SU-DHL-6 (cell line): ENCODE measurements around the gene BEST3.

Experiments
- H2AFZ ChIP-seq: fragments of 200-600 bp; sonication (generic); 2 replicates; pipeline ENCODE4 v1.6.1; 2014; ENCODE audit warnings: low read depth, mild to moderate bottlenecking, moderate library complexity, mixed read lengths, antibody characterized with exemption, low read length; ENCODE audit not compliant: severe bottlenecking
- H3F3A ChIP-seq: fragments of 200-600 bp; shearing (Covaris generic); 2 replicates; pipeline ENCODE4 v1.6.0; 2016; ENCODE audit warnings: antibody characterized with exemption, mild to moderate bottlenecking; ENCODE audit not compliant: insufficient read depth
- H3K27ac ChIP-seq: fragments of 200-600 bp; sonication (generic); 2 replicates; pipeline ENCODE4 v1.5.1; 2016; ENCODE audit warnings: low read depth, mild to moderate bottlenecking, low read length, moderate library complexity, mixed read lengths
- H3K27me3 ChIP-seq: fragments of 200-600 bp; sonication (generic), shearing (Covaris generic); 2 replicates; pipeline ENCODE4 v1.6.0; 2014; ENCODE audit warnings: mild to moderate bottlenecking, low read length
- H3K36me3 ChIP-seq: fragments of 200-600 bp; sonication (generic); 2 replicates; pipeline ENCODE4 v1.6.1; 2014; ENCODE audit warnings: mild to moderate bottlenecking, low read length, mixed read lengths
- H3K4me2 ChIP-seq: fragments of 300-600, 200-600 bp; shearing (Covaris generic), sonication (generic); 2 replicates; pipeline ENCODE4 v1.6.0; 2014; ENCODE audit warnings: low read length, low read depth, mild to moderate bottlenecking; ENCODE audit not compliant: poor library complexity, severe bottlenecking
- H3K4me3 ChIP-seq: fragments of 200-600 bp; sonication (generic); 2 replicates; pipeline ENCODE4 v1.5.1; 2014; ENCODE audit warnings: antibody characterized with exemption, low read length, mild to moderate bottlenecking, mixed read lengths; ENCODE audit not compliant: insufficient read depth, poor library complexity, severe bottlenecking
- H3K79me2 ChIP-seq: fragments of 200-600 bp; sonication (generic); 2 replicates; pipeline ENCODE4 v1.6.1; 2014; ENCODE audit warnings: mild to moderate bottlenecking, low read length, moderate library complexity; ENCODE audit not compliant: insufficient read depth
- H3K9ac ChIP-seq: fragments of 200-600 bp; sonication (generic); 2 replicates; pipeline ENCODE4 v1.7.0; 2014; ENCODE audit warnings: mild to moderate bottlenecking, low read length
- H3K9me2 ChIP-seq: fragments of 200-600 bp; sonication (generic); replicated peaks from 2 replicates; pipeline ENCODE4 v1.6.1; 2014; ENCODE audit warnings: low read length; ENCODE audit not compliant: insufficient read depth
- H3K9me3 ChIP-seq: fragments of 200-600 bp; sonication (generic); 2 replicates; pipeline ENCODE4 v1.6.1; 2014; ENCODE audit warnings: low read length, mixed read lengths; ENCODE audit not compliant: insufficient read depth
- H4K20me1 ChIP-seq: fragments of 200-600 bp; sonication (generic); 2 replicates; pipeline ENCODE4 v1.6.1; 2014; ENCODE audit warnings: low read depth, mild to moderate bottlenecking, antibody characterized with exemption, low read length, moderate library complexity, mixed read lengths
- EZH2phosphoT487 ChIP-seq: fragments of 200-600 bp; sonication (generic), shearing (Covaris generic); conservative IDR thresholded peaks from 2 replicates; pipeline ENCODE4 v1.6.1; 2018; ENCODE audit warnings: mild to moderate bottlenecking, antibody characterized with exemption, low read length, moderate library complexity, mixed read lengths
- TF ChIP-seq, protein P1 (sequence below): fragments of 200-600 bp; sonication (generic); IDR thresholded peaks from one replicate; pipeline ENCODE4 v1.5.1; 2017; ENCODE audit warnings: antibody characterized with exemption, mild to moderate bottlenecking, low read length, moderate library complexity; ENCODE audit not compliant: insufficient read depth, poor library complexity, severe bottlenecking

The BEST3 gene

GRCh38 chr12:69661386-69661785 lies 37.7 kb downstream of the BEST3 start:
- no peak for TF ChIP-seq EZH2phosphoT487
- TF ChIP-seq, protein P1, sequence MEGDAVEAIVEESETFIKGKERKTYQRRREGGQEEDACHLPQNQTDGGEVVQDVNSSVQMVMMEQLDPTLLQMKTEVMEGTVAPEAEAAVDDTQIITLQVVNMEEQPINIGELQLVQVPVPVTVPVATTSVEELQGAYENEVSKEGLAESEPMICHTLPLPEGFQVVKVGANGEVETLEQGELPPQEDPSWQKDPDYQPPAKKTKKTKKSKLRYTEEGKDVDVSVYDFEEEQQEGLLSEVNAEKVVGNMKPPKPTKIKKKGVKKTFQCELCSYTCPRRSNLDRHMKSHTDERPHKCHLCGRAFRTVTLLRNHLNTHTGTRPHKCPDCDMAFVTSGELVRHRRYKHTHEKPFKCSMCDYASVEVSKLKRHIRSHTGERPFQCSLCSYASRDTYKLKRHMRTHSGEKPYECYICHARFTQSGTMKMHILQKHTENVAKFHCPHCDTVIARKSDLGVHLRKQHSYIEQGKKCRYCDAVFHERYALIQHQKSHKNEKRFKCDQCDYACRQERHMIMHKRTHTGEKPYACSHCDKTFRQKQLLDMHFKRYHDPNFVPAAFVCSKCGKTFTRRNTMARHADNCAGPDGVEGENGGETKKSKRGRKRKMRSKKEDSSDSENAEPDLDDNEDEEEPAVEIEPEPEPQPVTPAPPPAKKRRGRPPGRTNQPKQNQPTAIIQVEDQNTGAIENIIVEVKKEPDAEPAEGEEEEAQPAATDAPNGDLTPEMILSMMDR, result no peak
- Histone ChIP-seq H3K9me3 (no peaks in the 10 kb centered on the region), H2AFZ (no peak overlapping the region), H3K9me2 (no peaks in the 10 kb centered on the region), H3K4me3 (no peak overlapping the region), H3K4me2 (no peak overlapping the region), H4K20me1 (no peaks in the 10 kb centered on the region), H3F3A (no peaks in the 10 kb centered on the region), H3K27me3 (no peaks in the 10 kb centered on the region), H3K27ac (no peak overlapping the region), H3K36me3 (no peaks in the 10 kb centered on the region), H3K9ac (no peak overlapping the region), H3K79me2 (no peaks in the 10 kb centered on the region)

DNA sequence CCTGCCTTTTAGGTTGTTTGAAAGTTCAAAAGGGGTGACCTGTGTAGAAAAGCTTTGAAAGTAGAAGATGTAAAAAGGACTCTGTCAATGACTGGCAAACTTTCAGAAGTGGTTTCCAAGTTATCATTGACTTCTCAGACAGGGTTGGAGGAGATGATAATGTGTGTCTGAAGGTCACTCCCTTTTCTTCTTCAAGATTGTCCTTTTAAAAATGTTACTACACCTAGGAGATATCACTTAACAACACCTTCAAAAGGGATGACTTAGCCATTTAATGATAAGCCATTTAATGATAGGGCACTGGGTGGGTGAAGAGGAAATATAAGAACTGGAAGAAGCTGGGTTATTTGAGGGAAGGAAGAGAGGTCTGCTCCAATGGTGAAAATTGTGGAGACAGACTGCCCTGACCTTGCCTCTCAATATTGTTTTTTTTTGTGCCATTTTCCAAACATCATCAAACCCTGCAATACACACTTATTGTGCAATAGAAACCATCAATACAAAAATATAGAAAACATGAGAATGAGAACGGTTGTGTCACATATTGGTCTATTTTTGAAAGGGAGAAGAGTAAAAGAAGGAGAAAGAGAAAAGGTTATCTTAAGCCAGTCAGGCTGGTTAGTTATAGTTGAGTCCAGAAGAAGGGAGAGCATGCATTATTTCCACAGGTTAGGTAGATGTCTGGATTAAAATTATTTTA lies 38.8 kb downstream of the BEST3 start:
- Histone ChIP-seq H3K4me2 (no peak overlapping the region), H3K79me2 (no peaks in the 10 kb centered on the region), H3K4me3 (no peak overlapping the region), H4K20me1 (no peaks in the 10 kb centered on the region), H3K9me2 (no peaks in the 10 kb centered on the region), H3K27ac (no peak overlapping the region), H3K9ac (no peak overlapping the region), H2AFZ (no peak overlapping the region), H3F3A (no peaks in the 10 kb centered on the region), H3K27me3 (no peaks in the 10 kb centered on the region), H3K9me3 (no peaks in the 10 kb centered on the region), H3K36me3 (no peaks in the 10 kb centered on the region)
- TF ChIP-seq EZH2phosphoT487, result no peak
- TF ChIP-seq, protein P1, result no peak

DNA sequence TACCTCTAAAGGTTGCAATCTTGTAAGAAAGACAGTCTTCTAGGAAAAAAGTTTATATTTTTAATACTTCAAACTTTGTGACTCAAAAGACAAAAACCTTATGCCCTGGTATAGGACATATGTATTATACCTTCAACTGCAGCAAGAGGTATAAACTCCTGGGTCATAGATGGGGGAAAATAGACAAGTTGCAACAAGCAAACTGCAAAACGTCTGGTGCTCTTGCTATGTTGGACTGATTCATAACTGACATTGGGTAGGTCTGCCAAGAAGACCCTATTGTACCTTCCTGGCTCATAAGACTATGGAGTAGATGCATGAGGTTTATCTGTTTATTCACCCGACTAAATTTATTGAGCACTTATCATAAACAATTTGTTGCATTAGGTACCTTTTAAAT lies 40.9 kb downstream of the BEST3 start:
- Histone ChIP-seq H3K79me2 (no peaks in the 10 kb centered on the region), H3K9me3 (no peaks in the 10 kb centered on the region), H3K27ac (no peak overlapping the region), H3F3A (no peaks in the 10 kb centered on the region), H3K9ac (no peak overlapping the region), H3K36me3 (no peaks in the 10 kb centered on the region), H3K4me3 (no peak overlapping the region), H3K9me2 (no peaks in the 10 kb centered on the region), H3K27me3 (no peaks in the 10 kb centered on the region), H3K4me2 (no peak overlapping the region), H2AFZ (no peak overlapping the region), H4K20me1 (no peaks in the 10 kb centered on the region)
- TF ChIP-seq EZH2phosphoT487, result no peak
- TF ChIP-seq, protein P1, result no peak
